Urinary bladder (tissue), 4 donors: Measurements from ENCODE around the gene GSAP. TPM values are rescaled to one million over a fixed set of nuclear protein-coding genes. Genes with fewer than 3 reads are reported as not detected.

ENCODE experiments used
- DNase-seq: peaks from one replicate; pipeline ENCODE4 v3.0.0-alpha.2; 2015; ENCODE audit errors: extremely low spot score
- H3K27ac ChIP-seq: one replicate; pipeline ENCODE4 v1.5.1; 2013; ENCODE audit warnings: low read depth, mild to moderate bottlenecking, moderate library complexity
- H3K36me3 ChIP-seq: one replicate; pipeline ENCODE4 v1.6.1; 2013; ENCODE audit warnings: mild to moderate bottlenecking, moderate library complexity; ENCODE audit not compliant: insufficient read depth
- H3K4me1 ChIP-seq: one replicate; pipeline ENCODE4 v1.6.1; 2013; ENCODE audit warnings: mild to moderate bottlenecking, moderate library complexity; ENCODE audit not compliant: insufficient read depth
- H3K4me3 ChIP-seq: one replicate; pipeline ENCODE4 v1.5.1; 2013; ENCODE audit warnings: low read depth, low read length
- WGBS: extraction: QIAGEN DNeasy Blood & Tissue Kit; methylation state at CpG from one replicate; pipeline ENCODE4 v1.1.7; 2013; 5-methylcytosine and 5-hydroxymethylcytosine counted together
- polyA plus RNA-seq: library from polyadenylated mRNA; stranded (reverse); fragments of 200-250 nt; gene quantifications from one replicate; pipeline ENCODE4 v1.2.3, GENCODE V29; 2013
- total RNA-seq: library from RNA; depleted of rRNA; stranded (reverse); fragments of >200 nt; gene quantifications from one replicate; pipeline ENCODE4 v1.2.3, GENCODE V29; 2014
- donor health status: healthy with polysubstance abuse.
- donor health status: healthy.

GSAP gene
- total and polyA plus RNA-seq, 2 donors: 4.7 to 14.9 TPM

DNA sequence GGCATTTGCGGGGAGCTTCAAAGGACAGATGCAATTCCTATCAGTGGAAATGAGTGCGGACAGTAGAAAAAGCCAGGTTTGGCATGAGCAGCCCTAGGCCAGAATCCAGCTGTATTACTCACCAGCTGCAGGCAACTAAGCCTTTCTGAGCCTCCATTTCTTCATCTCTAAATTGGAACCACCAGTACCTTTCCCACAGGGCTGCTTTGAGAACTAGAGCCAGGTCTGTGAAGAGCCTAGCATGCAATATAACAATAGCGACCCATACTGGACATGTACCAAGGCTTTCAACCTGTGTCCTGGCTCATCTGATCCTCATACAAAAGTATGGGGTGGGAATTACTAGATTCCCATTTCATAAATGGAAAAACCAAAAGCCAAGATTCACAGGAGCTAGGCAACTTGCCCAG lies 101.0 kb downstream of the GSAP start:
- WGBS: 52% methylated on average over 3 of the region's 3 CpGs
- DNase-seq: no peak
- H3K4me3 ChIP-seq: no peak overlapping the region
- H3K27ac ChIP-seq: no peak overlapping the region
- H3K4me1 ChIP-seq: no peaks in the 10 kb centered on the region
- H3K36me3 ChIP-seq: no peaks in the 10 kb centered on the region

DNA sequence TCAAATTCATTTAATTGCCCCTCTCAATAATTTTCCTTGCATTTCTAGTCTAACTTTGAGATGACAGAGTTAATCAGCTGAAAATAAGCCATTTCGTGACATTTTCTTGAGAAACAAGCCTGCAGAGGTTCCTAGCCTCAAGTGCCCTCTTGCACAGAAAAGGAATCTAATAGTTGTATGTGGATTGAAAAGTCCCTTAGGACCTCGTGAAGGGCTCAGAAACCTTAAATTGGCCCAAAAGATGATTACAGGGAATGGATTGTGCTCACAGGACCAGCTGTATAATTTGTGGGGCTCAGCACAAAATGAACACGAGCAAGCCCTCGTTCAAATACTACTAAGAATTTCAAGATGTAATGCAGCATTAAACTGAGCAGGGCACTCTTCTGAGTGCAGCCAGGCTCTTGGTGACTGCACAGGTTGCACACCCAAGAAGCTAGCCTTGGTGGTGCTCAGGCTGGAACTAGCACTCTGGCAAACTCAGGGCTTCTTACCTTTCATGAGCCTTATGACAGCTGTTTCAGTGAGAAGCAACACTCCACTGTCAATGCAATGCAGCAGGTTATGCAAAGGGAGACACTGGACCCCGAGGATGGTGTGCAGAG lies 102.2 kb downstream of the GSAP start:
- Histone ChIP-seq H3K4me3 (no peak overlapping the region), H3K36me3 (no peaks in the 10 kb centered on the region), H3K4me1 (no peaks in the 10 kb centered on the region), H3K27ac (no peak overlapping the region)
- 63% methylated on average over 5 of the region's 5 CpGs for WGBS
- DNase-seq: no peak

DNA sequence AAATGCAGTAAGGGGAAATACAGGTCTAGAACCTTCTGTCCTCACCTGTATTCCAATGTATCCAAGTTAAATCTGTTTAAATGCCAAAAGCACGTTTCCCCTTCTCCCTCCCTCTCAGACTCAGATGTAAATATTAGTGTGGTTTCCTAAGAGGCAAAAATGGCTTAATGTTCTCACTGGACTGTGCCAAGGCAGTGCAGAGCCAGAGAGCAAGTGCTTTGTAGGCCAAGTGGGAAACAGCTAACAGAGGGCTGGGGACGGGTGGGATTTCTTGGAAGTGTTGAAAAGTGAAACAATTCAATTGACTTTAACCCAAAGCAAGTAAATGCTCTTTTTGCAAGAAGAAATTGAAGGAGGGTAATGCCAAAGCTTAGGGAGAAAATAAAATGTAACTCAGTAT lies 103.1 kb downstream of the GSAP start:
- 30% methylated on average over 2 of the region's 2 CpGs for WGBS

DNA sequence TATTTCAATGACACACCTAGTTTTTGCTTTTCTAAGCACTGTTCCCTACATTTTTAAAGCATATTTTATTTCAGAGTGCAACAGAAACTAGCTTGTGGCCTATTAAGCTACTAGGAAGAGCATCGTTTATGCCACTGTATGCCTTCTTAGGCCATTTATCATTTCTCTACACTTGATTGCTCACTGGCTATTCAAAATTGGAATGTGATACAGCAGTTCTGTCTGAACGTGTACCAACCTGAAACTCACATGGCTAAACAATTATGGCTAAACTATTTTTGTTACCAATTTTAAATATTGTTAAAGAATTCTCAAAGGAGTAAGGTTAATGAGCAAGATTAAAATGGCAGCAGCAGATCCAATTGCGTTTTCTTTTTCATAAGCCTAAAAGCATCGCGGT lies 105.2 kb downstream of the GSAP start:
- H3K4me3 ChIP-seq: no peak overlapping the region
- 91% methylated on average over 5 of the region's 5 CpGs for WGBS
- H3K4me1 ChIP-seq: no peaks in the 10 kb centered on the region
- no peak overlapping the region for H3K27ac ChIP-seq
- DNase-seq: no peak
- no peaks in the 10 kb centered on the region for H3K36me3 ChIP-seq

More for the DNA sequence above, 103.1 kb downstream of the GSAP start:
- no peak overlapping the region for H3K4me3 ChIP-seq
- no peak for DNase-seq
- H3K4me1 ChIP-seq: no peaks in the 10 kb centered on the region
- H3K27ac ChIP-seq: no peak overlapping the region
- H3K36me3 ChIP-seq: no peaks in the 10 kb centered on the region

DNA sequence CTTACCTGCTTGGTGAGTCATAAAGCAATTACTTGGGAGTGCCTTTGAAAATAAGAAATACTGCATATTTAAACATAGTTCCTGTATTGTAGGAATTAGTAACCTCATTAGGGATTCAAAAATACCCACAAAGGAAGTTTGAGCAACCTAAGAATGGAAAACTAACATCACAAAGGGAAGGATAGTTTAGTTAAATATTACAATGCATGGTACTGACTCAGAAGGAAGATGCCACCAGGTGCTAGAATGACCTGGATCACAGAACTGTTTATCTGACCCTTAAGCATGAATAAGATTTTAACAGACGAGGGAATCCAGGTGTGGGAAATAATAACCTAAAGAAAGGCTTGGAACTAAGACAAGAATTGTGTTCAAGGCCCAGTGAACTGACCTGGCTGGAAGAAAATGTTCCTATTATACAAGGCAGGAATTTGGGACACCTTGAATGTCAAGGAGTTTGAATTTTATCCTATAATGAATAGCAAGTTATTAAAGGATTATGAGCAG lies 106.4 kb downstream of the GSAP start:
- WGBS: 72% methylated on average over 1 of the region's 1 CpG
- Histone ChIP-seq H3K36me3 (no peaks in the 10 kb centered on the region), H3K4me3 (no peak overlapping the region), H3K4me1 (no peaks in the 10 kb centered on the region), H3K27ac (no peak overlapping the region)
- DNase-seq: no peak

DNA sequence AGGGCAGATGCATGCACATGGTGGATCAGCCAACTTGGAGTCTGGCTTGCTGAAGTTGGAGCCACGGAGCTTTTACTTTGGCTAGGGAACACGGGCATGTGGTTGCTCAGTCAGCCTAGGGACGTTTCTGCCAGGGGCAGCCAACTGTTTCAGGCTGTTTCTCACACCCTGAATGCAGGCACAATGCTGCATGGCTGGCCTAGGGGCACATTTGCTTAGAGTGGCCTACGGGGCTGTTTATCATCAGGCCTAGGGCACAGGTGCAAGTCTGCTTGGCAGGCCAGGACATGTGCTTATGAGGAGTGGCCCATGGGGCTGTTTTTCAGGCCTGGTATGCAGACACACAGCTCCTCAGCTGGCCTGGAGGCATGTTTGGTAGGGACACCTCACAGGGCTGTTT lies 107.4 kb downstream of the GSAP start:
- WGBS: 79% methylated on average over 4 of the region's 4 CpGs
- H3K36me3 ChIP-seq: no peaks in the 10 kb centered on the region
- no peak for DNase-seq
- H3K27ac ChIP-seq: no peak overlapping the region
- H3K4me3 ChIP-seq: no peak overlapping the region
- H3K4me1 ChIP-seq: no peaks in the 10 kb centered on the region

DNA sequence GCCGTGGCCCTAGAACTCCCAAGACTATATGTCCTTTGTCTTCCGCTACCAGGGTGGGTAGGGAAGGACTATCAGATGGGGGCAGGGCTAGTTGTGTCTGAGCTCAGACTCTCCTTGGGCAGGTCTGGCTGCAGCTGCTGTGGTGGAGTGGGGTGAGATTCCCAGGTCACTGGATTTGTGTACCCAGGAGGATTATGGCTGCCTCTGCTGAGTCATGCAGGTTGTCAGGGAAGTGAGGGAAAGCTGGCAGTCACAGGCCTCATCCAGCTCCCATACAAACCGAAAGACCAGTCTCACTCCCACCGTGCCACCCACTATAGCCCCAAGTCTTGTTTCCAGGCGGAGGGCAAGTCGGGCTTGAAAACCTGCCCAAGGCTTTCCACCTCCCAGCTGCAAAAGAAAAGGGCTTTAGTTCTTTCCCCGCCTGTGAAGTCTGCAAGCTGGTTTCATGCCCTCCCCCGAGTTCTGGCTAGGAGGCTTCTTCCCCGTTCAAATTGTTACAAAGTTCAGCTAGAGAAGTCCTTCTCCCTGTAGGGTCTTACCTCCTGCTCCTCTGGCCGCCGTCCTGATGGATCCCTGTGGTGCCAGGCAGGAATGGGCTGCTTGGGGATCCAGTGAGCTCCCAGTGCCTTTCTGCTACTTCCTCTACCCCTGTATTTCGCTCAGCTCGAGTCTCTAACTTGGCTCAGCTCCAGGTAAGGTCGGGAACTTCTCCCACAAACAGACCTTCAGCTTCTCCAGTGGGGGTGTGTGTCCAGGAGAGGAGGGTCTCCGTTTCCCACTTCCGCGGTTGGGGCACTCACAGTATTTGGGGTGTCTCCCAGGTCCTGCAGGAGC lies 109.7 kb downstream of the GSAP start:
- no peak for DNase-seq
- Histone ChIP-seq H3K4me3 (no peak overlapping the region), H3K36me3 (no peaks in the 10 kb centered on the region), H3K4me1 (no peaks in the 10 kb centered on the region), H3K27ac (no peak overlapping the region)
- WGBS: 77% methylated on average over 17 of the region's 17 CpGs

- 99% methylated on average over 2 of the region's 2 CpGs for WGBS
- Histone ChIP-seq H3K4me3 (no peak overlapping the region), H3K4me1 (no peaks in the 10 kb centered on the region), H3K36me3 (peaks cover 3% of the 10 kb centered on the region), H3K27ac (no peak overlapping the region)
- no peak for DNase-seq
Observed at GRCh38 chr7:77295549-77295948, 120.6 kb downstream of the GSAP start.

GRCh38 chr7:77293046-77293445 lies 123.1 kb downstream of the GSAP start:
- DNase-seq: no peak
- Histone ChIP-seq H3K4me1 (no peaks in the 10 kb centered on the region), H3K27ac (no peak overlapping the region), H3K4me3 (no peak overlapping the region), H3K36me3 (peaks cover 3% of the 10 kb centered on the region)
- 88% methylated on average over 4 of the region's 4 CpGs for WGBS

- H3K36me3 ChIP-seq: peaks cover 2% of the 10 kb centered on the region
- no peak for DNase-seq
- H3K4me1 ChIP-seq: no peaks in the 10 kb centered on the region
- no peak overlapping the region for H3K27ac ChIP-seq
- no peak overlapping the region for H3K4me3 ChIP-seq
Observed at GRCh38 chr7:77290425-77290824, 125.7 kb downstream of the GSAP start.

DNA sequence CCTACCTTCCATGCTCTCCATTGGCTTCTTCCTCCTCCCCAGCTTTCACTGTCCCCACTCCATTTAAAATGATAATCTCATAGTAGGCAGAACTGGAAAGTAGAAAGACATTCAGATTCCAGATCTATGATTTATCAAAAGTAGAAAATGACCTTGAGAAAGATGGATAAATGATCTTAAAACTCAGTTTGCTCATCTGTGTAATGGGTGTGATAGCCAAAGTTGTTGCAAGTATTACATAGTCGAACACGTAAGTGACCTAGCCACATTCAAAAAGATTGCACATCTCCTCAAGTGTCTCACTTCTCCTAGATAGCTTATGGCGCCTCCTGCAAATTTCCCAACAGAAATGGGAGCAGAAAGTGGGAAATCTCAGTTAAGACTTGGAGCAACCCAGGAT lies 126.8 kb downstream of the GSAP start:
- 98% methylated on average over 3 of the region's 3 CpGs for WGBS
- Histone ChIP-seq H3K36me3 (peaks cover 2% of the 10 kb centered on the region), H3K27ac (no peak overlapping the region), H3K4me1 (no peaks in the 10 kb centered on the region), H3K4me3 (no peak overlapping the region)
- DNase-seq: no peak

DNA sequence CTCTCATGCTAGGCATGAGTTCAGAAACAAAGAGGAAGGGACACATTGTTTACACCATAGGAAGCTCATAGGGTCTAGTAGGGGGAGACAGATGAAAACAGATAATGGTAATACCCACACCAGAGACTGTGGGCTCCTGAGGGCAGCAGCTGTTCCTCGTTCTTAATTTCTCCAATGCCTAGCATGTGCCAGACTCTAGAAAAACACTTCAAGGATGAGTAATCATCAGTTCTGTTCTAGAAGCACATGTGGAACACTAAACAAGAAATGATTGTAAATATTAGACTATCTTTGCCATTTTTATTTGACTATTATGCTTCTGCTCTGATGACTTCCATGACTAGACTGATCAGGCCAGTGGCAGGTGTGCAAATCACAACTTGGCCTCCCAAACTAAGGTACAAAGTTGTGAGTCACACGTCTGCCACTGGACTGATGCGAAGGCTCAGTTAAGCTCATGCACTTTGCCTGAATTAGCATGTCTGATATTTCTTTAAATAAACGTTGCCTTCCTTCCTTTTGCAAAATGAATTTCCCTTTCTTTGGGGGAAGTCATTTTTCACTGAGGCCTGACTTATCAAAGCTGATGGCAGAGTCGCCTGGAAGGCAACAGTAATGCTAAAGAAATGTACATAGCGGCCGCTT lies 127.4 kb downstream of the GSAP start:
- Histone ChIP-seq H3K36me3 (peaks cover 2% of the 10 kb centered on the region), H3K4me3 (no peak overlapping the region), H3K27ac (no peak overlapping the region), H3K4me1 (no peaks in the 10 kb centered on the region)
- DNase-seq: no peak
- 76% methylated on average over 7 of the region's 7 CpGs for WGBS

DNA sequence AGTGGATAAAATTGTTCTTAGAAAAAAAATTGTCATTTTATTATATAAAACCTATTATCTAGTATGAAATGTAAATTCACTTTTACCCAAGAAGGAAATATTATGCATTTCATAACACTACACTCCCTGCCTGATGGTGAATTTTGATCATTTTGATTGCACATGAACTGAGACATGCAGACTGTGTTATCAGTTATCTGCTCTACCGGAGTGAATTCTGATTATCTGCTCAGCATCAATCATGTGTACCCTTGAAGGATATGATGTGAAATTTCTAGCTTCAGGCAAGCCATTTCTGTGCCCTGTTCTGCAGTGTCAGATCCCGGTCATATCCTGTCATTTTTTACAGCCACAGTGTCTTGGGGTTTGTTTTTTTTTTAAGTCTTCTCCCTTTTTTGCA lies 131.5 kb downstream of the GSAP start:
- DNase-seq: no peak
- 73% methylated on average over 2 of the region's 2 CpGs for WGBS
- Histone ChIP-seq H3K4me3 (no peak overlapping the region), H3K27ac (no peak overlapping the region), H3K4me1 (no peaks in the 10 kb centered on the region), H3K36me3 (no peaks in the 10 kb centered on the region)

DNA sequence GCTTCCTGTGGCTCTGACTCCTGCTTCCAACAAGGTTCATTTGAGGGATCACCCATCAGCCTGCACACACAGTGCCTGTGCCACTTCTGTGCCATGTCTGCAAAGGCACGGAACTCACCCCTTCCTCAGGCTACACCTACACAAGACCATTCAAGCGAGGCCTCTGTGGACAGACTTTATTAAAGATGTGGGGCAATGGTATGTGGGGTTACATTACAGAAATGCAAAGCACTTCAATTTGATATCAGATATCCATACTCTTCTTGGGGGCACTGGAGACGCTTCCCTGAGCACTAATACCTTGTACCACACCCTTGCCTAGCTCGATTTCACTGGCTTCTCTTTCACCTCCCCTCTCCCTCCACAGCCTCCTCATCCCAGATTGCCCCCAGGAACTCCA lies 132.1 kb downstream of the GSAP start:
- Histone ChIP-seq H3K36me3 (no peaks in the 10 kb centered on the region), H3K4me1 (no peaks in the 10 kb centered on the region), H3K4me3 (no peak overlapping the region), H3K27ac (no peak overlapping the region)
- DNase-seq: no peak
- 91% methylated on average over 4 of the region's 4 CpGs for WGBS
